Stomach (tissue), 9 donors: ENCODE results near the gene MATN1. TPM values are rescaled to one million over a fixed set of nuclear protein-coding genes. Genes with fewer than 3 reads are reported as not detected.

Experiments
- DNase-seq, 2 donors: peaks; one replicate each; pipeline versions ENCODE4 v3.0.0 to v3.0.0-alpha.2; 2013 to 2019
- H3K27ac ChIP-seq, 5 donors: fragments of 200-600 bp in 4 of 5; sonication (generic) in 4 of 5; one replicate each; pipeline ENCODE4 v1.5.1; 2013 to 2019; ENCODE audit warnings: mild to moderate bottlenecking in 1 of 5, moderate library complexity in 1 of 5
- H3K27me3 ChIP-seq, 3 donors: fragments of 200-600 bp; sonication (generic); one replicate each; pipeline ENCODE4 v1.5.1; 2017 to 2019; ENCODE audit warnings: mixed run types in 1 of 3
- H3K36me3 ChIP-seq, 4 donors: fragments of 200-600 bp; sonication (generic); 1 replicate in 3 of 4; 2 replicates in 1 of 4; pipeline ENCODE4 v1.5.1; 2016 to 2019
- H3K4me1 ChIP-seq, 4 donors: fragments of 200-600 bp; sonication (generic); one replicate each; pipeline ENCODE4 v1.5.1; 2016 to 2019
- H3K4me3 ChIP-seq, 4 donors: fragments of 200-600 bp; sonication (generic) in 3 of 4; one replicate each; pipeline ENCODE4 v1.5.1; 2016 to 2019; ENCODE audit warnings: mild to moderate bottlenecking in 1 of 4
- H3K9me3 ChIP-seq, 4 donors: fragments of 200-600 bp; sonication (generic); one replicate each; pipeline ENCODE4 v1.5.1; 2016 to 2019
- CTCF ChIP-seq, 7 experiments: fragments of 450-650 bp in 4 of 7; fragments of 200-600 bp in 3 of 7; sonication (generic) in 3 of 7; IDR thresholded peaks; one replicate each; pipeline ENCODE4 v1.5.1; 2016 to 2019; ENCODE audit warnings: antibody characterized with exemption in 7 of 7, control low read depth in 2 of 7, mild to moderate bottlenecking in 1 of 7
- EP300 ChIP-seq: sonication (generic); formaldehyde crosslinking; IDR thresholded peaks from one replicate; pipeline ENCODE4 v1.6.1; 2017; ENCODE audit warnings: antibody characterized with exemption
- POLR2A ChIP-seq, 4 donors: fragments of 450-650 bp; IDR thresholded peaks; one replicate each; pipeline ENCODE4 v1.6.1; 2016; ENCODE audit warnings: antibody characterized with exemption in 4 of 4, control low read depth in 2 of 4, mild to moderate bottlenecking in 1 of 4, moderate library complexity in 1 of 4
- POLR2AphosphoS5 ChIP-seq, 3 donors: sonication (generic); formaldehyde crosslinking; IDR thresholded peaks; one replicate each; pipeline ENCODE4 v1.6.1; 2016; ENCODE audit warnings: antibody characterized with exemption in 3 of 3
- WGBS, 5 donors: extraction: QIAGEN DNeasy Blood & Tissue Kit in 3 of 5; methylation state at CpG; one replicate each; pipeline versions ENCODE4 v1.1.5 to v1.1.7; 2013 to 2018; 5-methylcytosine and 5-hydroxymethylcytosine counted together
- intact Hi-C: fragments of 100-400 bp; cut with DNase I; formaldehyde crosslinking; loops from one replicate; pipeline ENCODE4 v1.15.1; 2023; ENCODE audit warnings: low total_unique reads
- polyA plus RNA-seq, 3 donors: library from polyadenylated mRNA; stranded (reverse); fragments of 200-250 nt; gene quantifications; one replicate each; pipeline ENCODE4 v1.2.3, GENCODE V29; 2013
- total RNA-seq, 5 donors: library from RNA; depleted of rRNA; stranded (reverse); fragments of >200 nt; gene quantifications; one replicate each; pipeline versions ENCODE4 v1.1.0 to v1.2.3, GENCODE V29; 2014 to 2016
- donor health status: healthy with polysubstance abuse.
- donor health status: Bipolar disorder and iron deficiency.
- donor health status: healthy.

MATN1 gene
- total and polyA plus RNA-seq, 8 donors, result 1.7 TPM; not detected in 7

GRCh38 chr1:30731806-30732276 lies 8.5 kb upstream of the MATN1 start:
- intact Hi-C loops, result no loop called here
- DNase-seq, result no peak
- Histone ChIP-seq H3K9me3 (no peaks in the 10 kb centered on the region), H3K36me3 (peaks cover 0 to 36% (median 19%) of the 10 kb centered on the region in 4 donors), H3K4me3 (no peak overlapping the region), H3K27ac (no peak overlapping the region), H3K4me1 (no peaks in the 10 kb centered on the region), H3K27me3 (no peaks in the 10 kb centered on the region)
- TF ChIP-seq CTCF (IDR thresholded peaks at IDR 0.05) (no peak), POLR2A (IDR thresholded peaks at IDR 0.05) (no peak), POLR2AphosphoS5 (IDR thresholded peaks at IDR 0.05) (no peak), EP300 (no peak)
- 66 to 77% (median 72%) methylated on average over 8 of the region's 8 CpGs for WGBS, 5 donors

- Histone ChIP-seq H3K4me1 (no peaks in the 10 kb centered on the region), H3K36me3 (peaks cover 0 to 30% (median 15%) of the 10 kb centered on the region in 4 donors), H3K27ac (no peak overlapping the region), H3K4me3 (no peak overlapping the region), H3K9me3 (no peaks in the 10 kb centered on the region), H3K27me3 (no peaks in the 10 kb centered on the region)
- no peak for DNase-seq
- TF ChIP-seq POLR2AphosphoS5 (IDR thresholded peaks at IDR 0.05) (no peak), POLR2A (IDR thresholded peaks at IDR 0.05) (no peak), CTCF (IDR thresholded peaks at IDR 0.05) (no peak), EP300 (no peak)
- 66 to 75% (median 68%) methylated on average over 10 of the region's 10 CpGs for WGBS, 5 donors
- intact Hi-C loops, result no loop called here
Observed at GRCh38 chr1:30731109-30731805, 7.9 kb upstream of the MATN1 start.

GRCh38 chr1:30730346-30731108 lies 7.1 kb upstream of the MATN1 start:
- Histone ChIP-seq H3K27ac (no peak overlapping the region), H3K27me3 (no peaks in the 10 kb centered on the region), H3K4me3 (no peak overlapping the region), H3K36me3 (peaks cover 0 to 29% (median 18%) of the 10 kb centered on the region in 4 donors), H3K9me3 (no peaks in the 10 kb centered on the region), H3K4me1 (no peaks in the 10 kb centered on the region)
- intact Hi-C loops, result no loop called here
- no peak for DNase-seq
- TF ChIP-seq POLR2AphosphoS5 (IDR thresholded peaks at IDR 0.05) (no peak), POLR2A (IDR thresholded peaks at IDR 0.05) (no peak), CTCF (IDR thresholded peaks at IDR 0.05) (no peak), EP300 (no peak)
- WGBS, 5 donors, result 65 to 78% (median 67%) methylated on average over 17 to 23 of the region's 23 CpGs

- H3K27me3 ChIP-seq, result no peaks in the 10 kb centered on the region
- H3K4me1 ChIP-seq, result no peaks in the 10 kb centered on the region
- peaks cover 0 to 28% (median 21%) of the 10 kb centered on the region in 4 donors for H3K36me3 ChIP-seq
- no peak for TF ChIP-seq POLR2A (IDR thresholded peaks at IDR 0.05)
- TF ChIP-seq POLR2AphosphoS5 (IDR thresholded peaks at IDR 0.05), result no peak
- no peak for TF ChIP-seq EP300
- TF ChIP-seq CTCF (IDR thresholded peaks at IDR 0.05), result no peak
- no peak for DNase-seq
- 68 to 85% (median 71%) methylated on average over 6 of the region's 6 CpGs for WGBS, 5 donors
- intact Hi-C loops, result no loop called here
- no peak overlapping the region for H3K4me3 ChIP-seq
- H3K9me3 ChIP-seq, result no peaks in the 10 kb centered on the region
- H3K27ac ChIP-seq, result no peak overlapping the region
Observed at GRCh38 chr1:30729901-30730300, 6.5 kb upstream of the MATN1 start.
